GM19351 (cell line): ENCODE results near the gene ANKRD27.
A peak's percentile ranks its signal among the peaks of the same experiment; 100 is the strongest.

Experiments used
- ATAC-seq: cut with Tn5 transposase; IDR thresholded peaks from one replicate; pipeline ENCODE4 v1.9.1; 2021; ENCODE audit warnings: mild to moderate bottlenecking, moderate library complexity; ENCODE audit not compliant: unreplicated experiment

ANKRD27 gene

DNA sequence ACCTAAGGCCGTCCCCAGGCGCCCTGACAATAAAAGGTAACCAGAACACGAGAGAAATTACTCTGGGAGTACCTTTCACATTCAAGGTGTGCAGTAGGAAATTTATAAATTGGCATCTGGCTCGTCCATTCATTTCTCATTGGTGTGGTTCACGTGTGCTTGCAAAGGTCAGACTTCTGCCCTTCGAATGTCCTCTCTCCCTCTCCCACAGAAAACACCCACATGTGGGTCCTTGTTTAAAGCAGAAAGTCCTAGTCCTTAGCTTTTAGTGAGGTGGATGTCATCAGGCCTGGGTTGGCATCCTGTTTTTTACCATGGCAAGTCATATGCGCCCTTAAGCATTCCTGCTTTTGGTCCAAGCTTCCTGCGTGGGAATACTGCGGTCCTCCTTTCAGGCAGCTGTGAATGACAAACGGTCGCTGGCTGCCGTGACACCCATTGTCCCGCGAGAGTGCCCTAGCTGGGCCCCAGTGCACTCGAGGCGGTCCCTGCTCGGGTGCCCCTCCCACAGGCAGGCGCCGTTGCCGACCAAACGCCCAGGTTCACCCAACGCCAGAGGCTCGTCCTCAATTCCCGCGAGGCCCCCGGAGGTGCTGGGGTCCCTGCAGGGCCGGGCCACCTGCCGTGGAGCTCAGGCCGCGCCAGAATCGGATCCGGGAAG is 16.4 kb upstream of the ANKRD27 start, which contains the start of gene NUDT19:
Gene NUDT19 (plus strand): TSS at position 531 of the 661 bp plus-strand sequence. CDS start 140 bp downstream, outside the sequence.
- ATAC-seq, result peak; percentile 88

GRCh38 chr19:32688311-32688710 is 13.3 kb upstream of the ANKRD27 start:
- no peak for ATAC-seq

- no peak for ATAC-seq
Observed at GRCh38 chr19:32687681-32688080, 12.7 kb upstream of the ANKRD27 start.

- no peak for ATAC-seq
Observed at GRCh38 chr19:32686847-32687475, 12.0 kb upstream of the ANKRD27 start.

- no peak for ATAC-seq
Observed at GRCh38 chr19:32682317-32682716, 7.3 kb upstream of the ANKRD27 start.

GRCh38 chr19:32680986-32681385 is 6.0 kb upstream of the ANKRD27 start:
- no peak for ATAC-seq

GRCh38 chr19:32677657-32678056 is 2.7 kb upstream of the ANKRD27 start:
- no peak for ATAC-seq

- no peak for ATAC-seq
Observed at GRCh38 chr19:32676895-32677359, 1.9 kb upstream of the ANKRD27 start.

DNA sequence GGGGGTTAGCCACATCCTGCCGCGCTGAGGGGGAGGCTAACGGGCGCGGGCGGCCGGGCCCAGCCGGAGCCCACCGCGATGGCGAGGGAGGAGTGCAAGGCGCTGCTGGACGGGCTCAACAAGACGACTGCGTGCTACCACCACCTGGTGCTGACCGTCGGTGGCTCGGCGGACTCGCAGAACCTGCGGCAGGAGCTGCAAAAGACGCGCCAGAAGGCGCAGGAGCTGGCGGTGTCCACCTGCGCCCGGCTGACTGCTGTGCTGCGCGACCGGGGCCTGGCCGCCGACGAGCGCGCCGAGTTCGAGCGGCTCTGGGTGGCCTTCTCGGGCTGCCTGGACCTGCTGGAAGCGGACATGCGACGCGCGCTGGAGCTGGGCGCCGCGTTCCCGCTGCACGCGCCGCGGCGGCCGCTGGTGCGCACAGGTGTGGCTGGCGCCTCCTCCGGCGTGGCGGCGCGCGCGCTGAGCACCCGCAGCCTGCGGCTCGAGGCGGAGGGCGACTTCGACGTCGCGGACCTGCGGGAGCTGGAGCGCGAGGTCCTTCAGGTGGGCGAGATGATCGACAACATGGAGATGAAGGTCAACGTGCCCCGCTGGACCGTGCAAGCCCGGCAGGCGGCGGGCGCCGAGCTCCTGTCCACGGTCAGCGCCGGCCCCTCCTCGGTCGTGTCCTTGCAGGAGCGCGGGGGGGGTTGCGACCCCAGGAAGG is 1.4 kb upstream of the ANKRD27 start:
- no peak for ATAC-seq

- ATAC-seq, result no peak
Observed at GRCh38 chr19:32675720-32676185, 773 bp upstream of the ANKRD27 start, which contains the start of gene RGS9BP. Gene RGS9BP, plus strand, starts transcription at chr19:32675848. Its CDS starts 416 bp downstream, at chr19:32676264.

DNA sequence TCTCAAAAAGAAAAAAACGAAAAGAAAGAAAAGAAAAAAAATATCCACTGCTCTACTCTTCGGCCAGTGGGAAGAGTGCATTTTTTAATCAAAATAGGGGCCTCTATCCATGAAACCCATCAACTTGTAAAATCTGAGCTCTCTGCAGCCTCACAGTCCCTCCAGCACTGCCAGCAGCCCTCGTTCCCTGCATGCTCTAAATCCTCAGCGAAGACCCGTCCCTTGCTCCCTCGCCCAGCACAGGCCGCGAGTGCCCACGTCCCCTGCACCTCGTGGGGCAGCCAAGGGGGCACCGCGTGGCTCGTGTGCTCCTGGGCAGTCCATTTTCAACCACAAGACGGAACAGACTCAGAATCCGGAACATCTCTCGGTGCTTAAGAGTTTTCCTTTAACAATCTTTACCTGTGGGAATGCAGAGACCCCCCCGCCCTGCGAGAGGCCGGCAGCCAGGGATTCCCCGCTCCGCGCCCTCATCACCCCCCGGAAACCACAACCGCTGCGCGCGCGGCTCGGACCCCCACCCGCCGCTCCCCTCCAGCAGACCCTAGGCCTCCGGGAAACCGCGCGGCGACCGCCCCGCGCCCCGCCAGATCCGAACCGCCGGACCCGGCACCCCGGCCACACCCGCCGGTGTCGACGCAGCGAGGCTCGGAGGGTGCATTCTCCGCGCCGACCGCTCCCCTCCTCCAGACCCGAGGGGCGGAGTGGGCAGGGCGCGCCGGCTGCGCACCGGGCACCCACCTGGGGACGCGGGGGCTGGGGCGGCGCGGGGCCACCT is 638 bp downstream of the ANKRD27 start:
- ATAC-seq, result peak; percentile 15

GRCh38 chr19:32673573-32673972 is 1.4 kb downstream of the ANKRD27 start:
- no peak for ATAC-seq

DNA sequence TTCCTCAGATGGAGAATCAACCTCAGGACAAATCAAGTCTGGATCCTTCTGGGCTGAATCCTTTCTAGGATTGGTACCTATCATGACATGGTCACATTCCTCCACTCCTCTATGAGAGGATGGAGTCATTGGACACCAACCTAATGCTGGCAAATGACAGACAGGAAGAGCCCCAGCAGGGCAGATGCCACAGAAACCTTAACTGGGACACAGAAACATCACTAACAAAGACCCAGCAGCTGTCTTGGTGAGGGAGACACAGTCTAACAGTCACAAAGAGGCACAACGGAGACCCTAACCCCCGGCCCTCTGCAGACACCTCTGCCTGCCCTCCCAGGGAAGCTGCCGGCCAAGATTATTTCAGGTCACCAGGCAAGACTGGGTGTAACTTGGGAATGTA is 2.1 kb downstream of the ANKRD27 start:
- ATAC-seq, result no peak

DNA sequence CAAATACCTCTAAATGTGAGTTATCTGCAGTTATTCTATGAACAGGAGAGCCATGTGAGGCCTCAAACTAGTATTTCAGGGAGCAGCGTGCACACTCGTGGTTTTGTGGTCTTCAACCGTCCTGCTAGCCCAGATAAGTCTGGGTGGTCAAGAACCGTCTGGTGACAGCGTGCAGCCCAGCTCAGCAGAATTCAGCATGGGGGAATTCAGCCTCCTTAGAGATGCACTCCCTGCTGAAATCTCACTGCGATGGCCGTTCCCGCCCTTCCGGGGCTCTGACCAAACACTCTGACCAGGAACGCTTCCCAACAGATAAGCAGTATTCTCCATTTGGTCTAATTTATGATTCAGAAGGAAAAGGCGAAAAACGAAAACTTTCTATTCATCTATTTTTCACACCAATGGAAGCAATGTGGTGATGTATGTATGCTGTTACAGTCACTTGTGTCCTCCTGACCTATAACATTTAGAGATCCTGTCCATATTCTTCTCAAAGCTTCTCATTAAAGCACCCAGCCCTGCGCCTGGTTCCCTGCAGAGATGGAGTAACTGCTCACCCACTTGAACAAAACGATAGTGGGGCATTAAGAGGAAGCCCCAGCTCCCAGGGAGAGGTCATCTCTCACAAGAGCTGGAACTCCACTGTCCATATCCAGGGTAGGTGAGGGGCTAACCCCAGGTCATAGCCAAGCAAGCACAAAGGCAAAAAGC is 2.9 kb downstream of the ANKRD27 start:
- no peak for ATAC-seq

DNA sequence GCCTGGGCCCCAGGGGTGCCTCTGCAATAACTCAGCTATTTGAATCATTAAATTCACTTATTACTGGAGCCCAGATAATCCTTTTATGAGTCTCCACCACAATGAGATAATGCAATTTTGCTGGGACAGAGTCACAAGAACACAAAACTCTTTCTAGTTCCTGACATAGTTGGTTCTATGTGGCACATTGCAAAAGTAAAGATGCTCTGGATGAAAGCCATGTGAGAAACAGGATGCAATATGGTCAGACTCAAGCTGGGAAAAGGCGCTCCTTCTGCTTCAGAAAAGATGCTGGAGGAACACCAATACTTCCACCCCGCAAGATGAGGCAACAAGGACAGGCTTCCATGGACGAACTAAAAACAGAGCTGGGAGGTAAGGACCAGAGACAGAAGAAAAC is 5.7 kb downstream of the ANKRD27 start:
- ATAC-seq, result no peak

DNA sequence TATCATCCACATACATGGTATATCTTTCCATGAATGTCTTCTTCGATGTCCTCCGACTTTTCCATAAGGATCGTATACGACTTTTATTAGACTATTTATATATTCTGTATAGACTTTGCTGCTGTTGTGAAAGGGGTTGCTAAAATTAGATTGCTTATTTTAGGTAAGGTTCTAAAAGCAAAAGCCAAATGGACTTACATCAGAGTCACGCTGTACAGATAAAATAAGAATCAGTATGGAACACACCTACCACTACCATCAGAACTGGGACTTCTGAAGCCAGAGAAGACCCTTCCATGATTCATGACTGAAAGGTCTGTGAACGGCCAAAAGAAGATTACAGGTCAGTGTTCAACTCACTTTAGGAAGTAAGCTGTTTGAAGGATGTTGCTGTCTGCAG is 8.9 kb downstream of the ANKRD27 start:
- ATAC-seq, result no peak

DNA sequence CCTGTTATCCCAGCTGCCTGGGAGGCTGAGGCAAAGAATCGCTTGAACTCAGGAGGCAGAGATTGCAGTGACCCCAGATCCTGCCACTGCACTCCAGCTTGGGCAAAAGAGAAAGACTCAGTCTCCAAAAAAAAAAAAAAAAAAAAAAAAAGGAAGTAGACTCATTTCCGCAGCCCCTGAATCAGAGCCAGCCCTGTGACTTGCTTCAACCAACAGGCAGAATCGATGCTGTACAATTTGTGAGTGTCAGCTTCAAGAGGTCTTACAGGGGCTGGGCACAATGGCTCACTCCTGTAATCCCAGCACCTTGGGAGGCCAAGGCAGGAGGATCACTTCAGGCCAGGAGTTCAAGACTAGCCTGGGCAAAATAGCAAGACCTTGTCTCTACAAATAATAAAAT is 12.8 kb downstream of the ANKRD27 start:
- ATAC-seq, result no peak

- ATAC-seq, result no peak
Observed at GRCh38 chr19:32661318-32661717, 13.7 kb downstream of the ANKRD27 start.

- no peak for ATAC-seq
Observed at GRCh38 chr19:32658527-32658926, 16.5 kb downstream of the ANKRD27 start.

DNA sequence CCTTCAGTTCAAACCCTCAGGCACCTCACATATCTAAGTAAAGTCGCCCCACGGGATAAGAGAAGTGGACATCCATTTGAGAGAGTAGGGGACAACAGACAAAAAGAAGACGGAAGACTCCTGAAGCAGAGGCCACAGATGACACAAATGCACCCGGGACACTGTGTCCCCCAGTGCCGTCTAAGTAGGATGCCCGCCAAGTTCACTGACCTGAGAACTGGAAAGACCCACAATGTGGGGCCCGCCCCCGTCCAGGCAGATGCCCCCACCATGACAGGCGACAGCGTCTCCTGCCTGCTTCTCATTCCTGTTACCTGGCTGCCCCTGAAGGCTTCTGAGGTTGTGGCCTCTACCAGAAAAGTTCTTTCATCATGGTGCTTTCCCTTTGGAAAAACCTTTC is 16.9 kb downstream of the ANKRD27 start:
- no peak for ATAC-seq
